ENCODE results near the gene RPL26.

RPL26 gene

GRCh38 chr17:8337802-8338752 is 44.9 kb downstream of the RPL26 start:
- H3K4me3 ChIP-seq (ENCODE audit: low read length): no peak overlapping the region
- no peak for TF ChIP-seq ZNF274 (IDR thresholded peaks at IDR 0.05; ENCODE audit: low read depth, low read length)

GRCh38 chr17:8333281-8333680 is 49.7 kb downstream of the RPL26 start:
- no peak for TF ChIP-seq ZNF274 (IDR thresholded peaks at IDR 0.05; ENCODE audit: low read depth, low read length)
- H3K4me3 ChIP-seq (ENCODE audit: low read length): no peak overlapping the region

GRCh38 chr17:8332688-8333087 is 50.3 kb downstream of the RPL26 start:
- no peak overlapping the region for H3K4me3 ChIP-seq (ENCODE audit: low read length)
- no peak for TF ChIP-seq ZNF274 (IDR thresholded peaks at IDR 0.05; ENCODE audit: low read depth, low read length)

- TF ChIP-seq ZNF274 (IDR thresholded peaks at IDR 0.05; ENCODE audit: low read depth, low read length): no peak
- H3K4me3 ChIP-seq (ENCODE audit: low read length): no peak overlapping the region
Measured at GRCh38 chr17:8332128-8332527, 50.9 kb downstream of the RPL26 start.

Measured in GM08714 (cell line).